Activated T-cell treated with anti-CD3 and anti-CD28 coated beads for 24 hours (primary cell): ENCODE results near the gene CMTR1.
A peak's percentile ranks its signal among the peaks of the same experiment; 100 is the strongest.
"Not testable (repeated sequence)": the region's sequence is repeated elsewhere in the genome, so short reads cannot be mapped to it uniquely, and the experiment has no call there.

Source experiments
- DNase-seq: peaks from one replicate; pipeline ENCODE4 v3.0.0-alpha.2; 2020; ENCODE audit warnings: low read depth

Gene CMTR1

GRCh38 chr6:37433657-37434271, 743 bp downstream of the CMTR1 start:
- DNase-seq: peak; percentile 41

- no peak for DNase-seq
Measured at GRCh38 chr6:37435373-37435772, 2.4 kb downstream of the CMTR1 start.

- DNase-seq: no peak
Measured at GRCh38 chr6:37435816-37436215, 2.8 kb downstream of the CMTR1 start.

GRCh38 chr6:37438930-37439329, 5.9 kb downstream of the CMTR1 start:
- DNase-seq: no peak

- no peak for DNase-seq
Measured at GRCh38 chr6:37441651-37442050, 8.6 kb downstream of the CMTR1 start.

GRCh38 chr6:37442416-37443215, 9.6 kb downstream of the CMTR1 start:
- DNase-seq: no peak

- DNase-seq: not testable (repeated sequence)
Measured at GRCh38 chr6:37443216-37443542, 10.2 kb downstream of the CMTR1 start.

GRCh38 chr6:37449984-37450383, 17.0 kb downstream of the CMTR1 start:
- DNase-seq: no peak

GRCh38 chr6:37451441-37452193, 18.6 kb downstream of the CMTR1 start:
- no peak for DNase-seq

GRCh38 chr6:37452522-37452921, 19.5 kb downstream of the CMTR1 start:
- no peak for DNase-seq

GRCh38 chr6:37454420-37455140, 21.6 kb downstream of the CMTR1 start:
- no peak for DNase-seq

- DNase-seq: no peak
Measured at GRCh38 chr6:37456126-37456525, 23.1 kb downstream of the CMTR1 start.

- DNase-seq: no peak
Measured at GRCh38 chr6:37456816-37457560, 24.0 kb downstream of the CMTR1 start.

- no peak for DNase-seq
Measured at GRCh38 chr6:37459981-37460800, 27.2 kb downstream of the CMTR1 start.

GRCh38 chr6:37460805-37461204, 27.8 kb downstream of the CMTR1 start:
- DNase-seq: no peak

- no peak for DNase-seq
Measured at GRCh38 chr6:37463110-37463509, 30.1 kb downstream of the CMTR1 start.

GRCh38 chr6:37467718-37468117, 34.7 kb downstream of the CMTR1 start:
- no peak for DNase-seq

- no peak for DNase-seq
Measured at GRCh38 chr6:37473364-37474095, 40.5 kb downstream of the CMTR1 start.

- no peak for DNase-seq
Measured at GRCh38 chr6:37474316-37474715, 41.3 kb downstream of the CMTR1 start.

GRCh38 chr6:37477191-37477590, 44.2 kb downstream of the CMTR1 start:
- no peak for DNase-seq
